Bronchial epithelial cell (primary cell): ENCODE measurements around the gene GP2. TPM values are rescaled to one million over a fixed set of nuclear protein-coding genes. Genes with fewer than 3 reads are reported as not detected.

Experiments
- DNase-seq: peaks from one replicate; pipeline ENCODE4 v3.0.0-alpha.2; 2010; ENCODE audit warnings: low read depth
- FAIRE-seq: peaks from 2 replicates; lab custom pipeline; 2011; peaks lifted over from hg19 to GRCh38; lab: Jason Lieb, UNC
- H3K27me3 ChIP-seq: 2 replicates; pipeline ENCODE4 v1.5.1; 2011; ENCODE audit warnings: low read length; ENCODE audit not compliant: control insufficient read depth, insufficient read depth
- H3K36me3 ChIP-seq: 2 replicates; pipeline ENCODE4 v1.5.1; 2011; ENCODE audit warnings: low read length; ENCODE audit not compliant: control insufficient read depth, insufficient read depth
- H3K4me3 ChIP-seq: 2 replicates; pipeline ENCODE4 v1.5.1; 2011; ENCODE audit warnings: mild to moderate bottlenecking, low read depth, low read length, control low read depth
- total RNA-seq: library from RNA; depleted of rRNA; stranded (reverse); fragments of >200 nt; gene quantifications from 2 replicates; pipeline ENCODE4 v1.2.1, GENCODE V29; 2014
- TF ChIP-seq, protein P1 (sequence below): IDR thresholded peaks from 2 replicates; pipeline ENCODE4 v1.5.1; 2011; ENCODE audit warnings: mild to moderate bottlenecking, moderate library complexity, low read length, control low read depth, inconsistent platforms; ENCODE audit not compliant: insufficient read depth, severe bottlenecking

Gene GP2
- total RNA-seq, result not detected in 2 replicates

DNA sequence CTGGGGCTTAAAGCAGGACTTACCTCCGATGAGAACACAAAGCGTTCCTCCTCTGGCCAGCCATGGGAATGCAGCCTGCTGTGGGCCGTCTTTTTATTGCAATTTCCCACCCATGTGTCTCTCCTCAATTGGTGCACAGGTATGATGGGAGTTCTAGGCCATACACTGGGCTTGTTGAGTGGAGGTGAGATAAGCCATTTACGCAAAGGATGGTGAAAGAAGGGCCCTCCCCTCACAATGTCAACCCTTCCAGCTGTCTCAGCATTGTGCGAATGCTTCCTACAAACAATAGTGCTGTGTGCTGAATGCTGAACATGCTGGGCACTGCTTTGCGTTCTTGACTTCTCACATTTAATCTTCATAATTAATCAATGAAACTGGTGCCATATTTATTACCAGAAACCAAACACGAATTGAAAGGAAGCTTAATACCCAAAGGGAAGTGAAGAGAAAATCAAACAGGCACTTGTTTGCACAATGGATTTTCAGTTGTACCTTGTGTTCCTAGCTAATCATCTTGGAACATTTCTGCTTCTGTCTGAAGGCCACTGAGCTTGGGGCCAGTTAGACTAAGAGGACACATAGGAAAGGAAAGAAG is at the start of gene GP2:
Gene GP2 (minus strand): TSS at position 70 of the 598 bp plus-strand sequence. CDS start 1,082 bp downstream, outside the sequence.
- DNase-seq, result no peak
- TF ChIP-seq, protein P1, sequence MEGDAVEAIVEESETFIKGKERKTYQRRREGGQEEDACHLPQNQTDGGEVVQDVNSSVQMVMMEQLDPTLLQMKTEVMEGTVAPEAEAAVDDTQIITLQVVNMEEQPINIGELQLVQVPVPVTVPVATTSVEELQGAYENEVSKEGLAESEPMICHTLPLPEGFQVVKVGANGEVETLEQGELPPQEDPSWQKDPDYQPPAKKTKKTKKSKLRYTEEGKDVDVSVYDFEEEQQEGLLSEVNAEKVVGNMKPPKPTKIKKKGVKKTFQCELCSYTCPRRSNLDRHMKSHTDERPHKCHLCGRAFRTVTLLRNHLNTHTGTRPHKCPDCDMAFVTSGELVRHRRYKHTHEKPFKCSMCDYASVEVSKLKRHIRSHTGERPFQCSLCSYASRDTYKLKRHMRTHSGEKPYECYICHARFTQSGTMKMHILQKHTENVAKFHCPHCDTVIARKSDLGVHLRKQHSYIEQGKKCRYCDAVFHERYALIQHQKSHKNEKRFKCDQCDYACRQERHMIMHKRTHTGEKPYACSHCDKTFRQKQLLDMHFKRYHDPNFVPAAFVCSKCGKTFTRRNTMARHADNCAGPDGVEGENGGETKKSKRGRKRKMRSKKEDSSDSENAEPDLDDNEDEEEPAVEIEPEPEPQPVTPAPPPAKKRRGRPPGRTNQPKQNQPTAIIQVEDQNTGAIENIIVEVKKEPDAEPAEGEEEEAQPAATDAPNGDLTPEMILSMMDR, result no peak
- Histone ChIP-seq H3K36me3 (no peaks in the 10 kb centered on the region), H3K27me3 (no peaks in the 10 kb centered on the region), H3K4me3 (no peak within 1 kb of the TSS)
- FAIRE-seq, result no peak

DNA sequence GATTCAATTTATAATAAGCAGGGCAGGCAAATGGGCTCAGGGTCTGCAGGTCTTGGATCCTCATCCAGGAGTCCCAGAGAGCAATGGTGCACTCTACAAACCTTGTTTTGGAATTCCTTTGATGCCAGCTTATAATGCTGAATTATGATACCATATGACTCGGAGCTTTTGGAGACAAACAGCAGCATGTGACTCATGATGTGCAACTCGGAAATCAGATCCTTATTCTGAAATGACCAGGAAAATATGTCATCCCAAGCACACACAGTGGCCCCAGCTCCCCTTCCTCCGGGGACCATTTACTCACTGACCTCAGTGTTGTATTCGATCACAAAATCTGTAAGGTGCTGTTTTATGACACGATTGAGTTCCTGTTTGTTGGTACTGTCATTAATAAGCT is 45.4 kb upstream of the GP2 start:
- no peaks in the 10 kb centered on the region for H3K27me3 ChIP-seq
- TF ChIP-seq, protein P1, result no peak
- no peak overlapping the region for H3K4me3 ChIP-seq
- FAIRE-seq (no peak), DNase-seq (peak; percentile 2)
- no peaks in the 10 kb centered on the region for H3K36me3 ChIP-seq

DNA sequence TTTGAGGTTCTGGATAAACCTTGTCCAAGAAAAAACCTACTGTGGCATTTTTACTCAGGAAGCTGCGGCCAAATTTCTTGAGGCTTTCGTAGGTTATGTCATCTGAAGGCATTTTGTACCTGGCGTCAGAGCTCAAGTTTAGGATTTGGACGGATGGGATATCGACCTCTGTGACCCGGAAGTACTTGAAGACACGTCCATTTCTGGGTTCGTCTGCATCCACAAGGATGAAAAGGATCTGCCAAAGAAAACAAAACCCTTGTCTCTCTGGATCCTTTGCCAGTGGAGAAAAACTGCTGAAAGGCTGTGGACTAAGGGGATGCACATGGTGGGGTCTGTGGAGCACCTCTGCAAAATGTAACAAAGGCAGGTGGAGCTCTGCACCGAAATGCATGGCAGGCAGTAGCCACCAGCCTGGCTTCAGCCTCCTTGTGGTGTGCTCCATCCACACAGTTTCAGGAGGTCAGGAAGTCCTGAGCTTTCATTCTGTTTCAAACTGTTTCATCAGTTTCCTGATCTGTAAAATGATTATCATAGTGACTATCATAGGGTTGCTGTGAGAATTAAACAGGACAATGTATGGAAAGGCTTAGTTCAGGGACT is 42.2 kb upstream of the GP2 start:
- H3K36me3 ChIP-seq, result no peaks in the 10 kb centered on the region
- H3K4me3 ChIP-seq, result no peak overlapping the region
- no peaks in the 10 kb centered on the region for H3K27me3 ChIP-seq
- TF ChIP-seq, protein P1, result no peak
- DNase-seq, result no peak
- FAIRE-seq, result no peak

DNA sequence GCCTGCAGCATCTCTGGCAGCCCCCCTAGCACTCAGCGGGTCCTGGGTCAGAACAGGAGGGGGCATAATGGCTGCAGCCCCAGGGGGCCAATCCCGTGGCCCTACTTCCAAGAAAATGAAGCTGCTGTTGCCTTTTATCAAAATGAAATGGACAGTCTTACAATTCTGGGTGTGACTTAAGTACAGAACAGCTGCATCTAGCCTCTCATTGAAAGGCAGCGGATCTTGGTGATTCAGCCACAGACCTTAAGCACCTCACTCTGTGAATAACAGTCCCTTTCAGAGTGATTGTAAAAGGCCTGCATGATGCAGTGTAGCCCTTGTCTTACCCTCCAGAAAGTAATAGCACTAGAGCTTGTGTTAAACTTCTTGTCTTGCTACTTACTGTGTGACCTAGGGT is 36.7 kb upstream of the GP2 start:
- TF ChIP-seq, protein P1, result no peak
- no peak for FAIRE-seq
- no peak for DNase-seq
- no peak overlapping the region for H3K4me3 ChIP-seq
- no peaks in the 10 kb centered on the region for H3K27me3 ChIP-seq
- no peaks in the 10 kb centered on the region for H3K36me3 ChIP-seq

DNA sequence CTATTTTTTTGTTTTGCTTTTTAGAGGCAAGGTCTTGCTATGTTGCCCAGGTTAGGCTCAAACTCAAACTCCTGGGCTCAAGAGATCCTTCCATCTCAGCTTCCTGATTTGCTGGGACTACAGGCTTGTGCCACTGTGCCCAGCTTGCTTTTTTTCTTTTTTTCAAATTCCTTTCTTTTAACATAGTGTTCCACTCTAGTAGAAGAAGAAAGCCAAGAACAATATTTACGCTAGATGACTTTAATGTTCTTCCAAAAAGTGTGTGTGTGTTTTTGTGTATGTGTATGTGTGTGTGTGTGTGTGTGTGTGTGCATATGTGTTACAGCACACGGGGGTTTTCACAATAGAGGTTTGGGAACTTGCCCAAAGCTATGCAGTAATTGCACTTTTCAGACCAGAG is 35.9 kb upstream of the GP2 start:
- Histone ChIP-seq H3K36me3 (no peaks in the 10 kb centered on the region), H3K27me3 (no peaks in the 10 kb centered on the region), H3K4me3 (no peak overlapping the region)
- no peak for FAIRE-seq
- TF ChIP-seq, protein P1, result no peak
- no peak for DNase-seq

DNA sequence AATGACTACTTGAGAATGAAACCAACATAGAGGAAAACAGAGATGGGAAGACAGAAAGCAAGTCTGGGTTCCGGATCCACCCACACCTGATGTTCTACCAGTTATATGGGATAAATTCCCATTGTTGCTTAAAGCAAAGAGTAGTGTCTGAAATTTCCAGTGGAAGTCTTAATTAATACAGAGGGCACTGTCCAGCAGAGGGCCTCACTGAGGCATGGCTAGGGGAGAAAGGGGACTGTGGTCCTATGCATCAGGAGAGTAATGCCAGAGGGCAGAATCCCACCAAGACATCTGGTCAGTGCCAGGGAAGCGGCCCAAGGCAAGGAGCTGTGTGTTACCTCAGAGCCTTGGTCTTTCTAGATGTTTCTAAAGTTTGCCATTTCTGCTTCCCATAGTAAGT is 32.7 kb upstream of the GP2 start:
- TF ChIP-seq, protein P1, result no peak
- FAIRE-seq (no peak), DNase-seq (no peak)
- Histone ChIP-seq H3K4me3 (no peak overlapping the region), H3K27me3 (no peaks in the 10 kb centered on the region), H3K36me3 (no peaks in the 10 kb centered on the region)
